Gastroesophageal sphincter (tissue), 3 donors: ENCODE measurements around the gene NPPA.

Experiments
- CTCF ChIP-seq, 4 experiments: fragments of 200-600 bp in 2 of 4; fragments of 450-650 bp in 2 of 4; sonication (generic) in 1 of 4; IDR thresholded peaks; one replicate each; pipeline ENCODE4 v1.5.1; 2017 to 2019; ENCODE audit warnings: antibody characterized with exemption in 4 of 4, mild to moderate bottlenecking in 2 of 4, moderate library complexity in 2 of 4
- EP300 ChIP-seq: sonication (generic); formaldehyde crosslinking; IDR thresholded peaks from one replicate; pipeline ENCODE4 v1.6.1; 2017; ENCODE audit warnings: antibody characterized with exemption, mild to moderate bottlenecking
- POLR2A ChIP-seq, 2 donors: fragments of 450-650 bp; IDR thresholded peaks; one replicate each; pipeline ENCODE4 v1.6.1; 2017; ENCODE audit warnings: antibody characterized with exemption in 2 of 2, mild to moderate bottlenecking in 2 of 2, moderate library complexity in 1 of 2
- POLR2AphosphoS5 ChIP-seq: sonication (generic); formaldehyde crosslinking; IDR thresholded peaks from one replicate; pipeline ENCODE4 v1.6.1; 2017; ENCODE audit warnings: antibody characterized with exemption

DNA sequence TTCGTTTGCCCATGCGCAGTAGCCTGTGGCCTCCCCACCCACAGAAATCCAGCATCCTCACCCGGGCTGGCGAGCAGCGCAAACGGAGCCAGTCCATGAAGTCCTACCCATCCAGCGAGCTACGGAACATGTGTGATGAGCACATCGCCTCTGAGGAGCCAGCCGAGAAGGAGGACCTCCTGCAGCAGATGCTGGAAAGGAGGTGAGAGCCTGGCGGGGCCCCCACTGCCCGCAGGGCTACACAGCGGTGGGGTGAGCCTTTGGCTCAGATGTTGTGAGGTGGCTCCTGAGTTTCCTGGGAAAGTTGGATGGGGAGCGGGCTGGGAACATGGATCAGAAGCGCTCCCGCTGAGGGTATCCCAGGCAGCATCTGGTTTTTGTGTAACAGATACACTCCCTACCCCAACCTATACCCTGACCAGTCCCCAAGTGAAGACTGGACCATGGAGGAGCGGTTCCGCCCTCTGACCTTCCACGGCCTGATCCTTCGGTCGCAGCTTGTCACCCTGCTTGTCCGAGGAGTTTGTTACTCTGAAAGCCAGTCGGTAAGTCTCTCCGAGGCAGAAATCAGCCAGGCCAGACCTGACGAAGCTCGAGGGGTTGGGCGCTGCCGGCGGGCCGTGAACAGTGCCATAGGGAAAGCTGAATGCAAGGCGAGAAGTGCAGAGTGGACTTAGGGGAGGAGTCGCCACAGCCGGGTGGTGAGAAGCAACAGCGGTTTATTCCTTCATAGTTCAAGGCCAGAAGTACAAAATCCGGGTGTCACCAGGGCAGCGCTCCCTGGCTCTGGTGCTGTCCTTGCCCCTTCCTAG is 10.4 kb downstream of the NPPA start:
- no peak for TF ChIP-seq POLR2AphosphoS5
- TF ChIP-seq CTCF (IDR thresholded peaks at IDR 0.05): no peak
- TF ChIP-seq POLR2A (IDR thresholded peaks at IDR 0.05): no peak
- TF ChIP-seq EP300: no peak
